HG02763 (cell line): ENCODE data around the gene CYP4F11.
"Not testable (repeated sequence)": the region's sequence is repeated elsewhere in the genome, so short reads cannot be mapped to it uniquely, and the experiment has no call there.

Source experiments
- ATAC-seq: cut with Tn5 transposase; IDR thresholded peaks from one replicate; pipeline ENCODE4 v1.9.1; 2021; ENCODE audit warnings: mild to moderate bottlenecking, moderate library complexity; ENCODE audit not compliant: unreplicated experiment

Gene CYP4F11

DNA sequence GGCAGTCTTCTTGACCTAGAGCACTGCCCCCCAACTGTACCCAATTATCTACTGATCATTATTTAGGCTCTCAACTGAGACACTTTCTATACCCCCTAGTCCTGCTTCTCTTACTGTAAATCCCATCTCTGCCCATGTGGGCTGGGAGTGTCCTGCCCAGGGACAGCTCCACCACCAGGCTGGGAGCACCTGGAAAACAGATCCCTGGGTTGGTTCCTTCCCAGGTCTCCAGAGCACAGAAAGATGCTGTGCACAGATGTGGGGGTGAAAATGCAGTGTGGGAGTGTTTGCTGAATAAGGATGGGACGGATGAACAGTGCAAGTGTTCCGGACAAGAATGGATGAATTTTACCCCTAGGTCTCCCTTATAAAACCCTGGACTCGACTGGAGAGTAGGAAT, 49.2 kb downstream of the CYP4F11 start:
- ATAC-seq = no peak

DNA sequence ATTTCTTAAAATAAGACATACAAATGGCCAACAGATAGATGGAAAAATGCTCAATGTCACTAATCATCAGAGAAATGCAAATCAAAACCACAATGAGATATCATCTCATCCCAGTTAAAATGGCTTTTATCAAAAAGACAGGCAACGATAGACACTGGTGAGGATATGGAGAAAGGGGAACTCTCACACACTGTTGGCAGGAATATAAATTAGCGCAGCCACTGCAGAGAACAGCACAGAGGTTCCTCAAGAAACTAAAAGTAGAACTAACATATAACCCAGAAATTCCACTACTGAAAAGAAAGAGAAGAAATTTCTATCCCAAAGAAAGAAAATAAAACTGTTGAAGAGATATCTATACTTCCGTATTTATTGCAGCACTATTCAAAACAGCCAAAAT, 51.0 kb downstream of the CYP4F11 start:
- not testable (repeated sequence) for ATAC-seq

DNA sequence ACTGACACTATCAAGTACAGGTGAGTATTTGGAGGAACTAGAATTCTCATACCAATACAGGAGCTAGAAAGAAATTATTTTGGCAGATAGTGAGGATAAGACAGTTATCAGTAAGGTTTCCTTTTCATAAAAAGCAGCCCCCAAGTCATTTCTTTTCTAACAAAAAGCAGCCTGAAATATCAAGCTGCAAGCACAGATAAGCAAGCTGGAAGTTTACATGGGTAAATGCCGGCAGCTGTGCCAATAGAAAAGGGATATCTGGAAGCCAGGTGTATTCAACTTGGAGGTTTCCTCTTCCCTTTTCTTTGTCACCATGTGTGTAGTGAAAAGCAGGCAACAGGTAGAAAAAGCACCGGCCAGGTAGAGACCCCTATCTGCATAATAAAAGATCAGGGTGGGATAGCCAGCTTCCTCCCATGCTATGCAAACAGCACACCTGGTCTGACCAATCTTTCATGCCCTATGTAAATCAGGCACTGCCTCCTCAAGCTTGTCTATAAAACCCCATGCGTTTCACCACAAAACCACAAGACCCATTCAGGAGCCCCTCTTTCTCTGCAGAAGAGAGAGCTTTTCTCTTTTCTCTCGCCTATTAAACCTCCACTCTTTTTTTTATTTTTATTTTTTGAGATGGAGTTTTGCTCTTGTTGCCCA, 59.4 kb downstream of the CYP4F11 start:
- ATAC-seq = no peak

DNA sequence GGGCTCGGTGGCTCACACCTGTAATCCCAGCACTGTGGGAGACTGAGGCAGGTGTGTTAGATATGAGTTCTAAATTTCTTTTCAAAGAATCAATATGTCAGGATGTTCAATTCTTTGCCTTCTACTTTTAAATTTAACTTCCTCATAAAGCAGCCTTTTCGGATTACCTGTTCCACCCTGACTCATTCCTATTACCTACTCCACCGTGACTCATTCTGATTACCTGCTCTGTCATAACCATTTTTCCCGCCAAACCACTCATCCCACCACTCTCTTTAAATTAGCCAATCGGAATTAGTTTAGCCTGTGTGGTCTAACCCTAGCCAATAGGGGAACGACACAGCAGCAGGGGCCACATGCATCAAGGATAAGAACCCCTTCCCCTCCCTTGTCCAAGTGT, 60.6 kb downstream of the CYP4F11 start:
- not testable (repeated sequence) for ATAC-seq

DNA sequence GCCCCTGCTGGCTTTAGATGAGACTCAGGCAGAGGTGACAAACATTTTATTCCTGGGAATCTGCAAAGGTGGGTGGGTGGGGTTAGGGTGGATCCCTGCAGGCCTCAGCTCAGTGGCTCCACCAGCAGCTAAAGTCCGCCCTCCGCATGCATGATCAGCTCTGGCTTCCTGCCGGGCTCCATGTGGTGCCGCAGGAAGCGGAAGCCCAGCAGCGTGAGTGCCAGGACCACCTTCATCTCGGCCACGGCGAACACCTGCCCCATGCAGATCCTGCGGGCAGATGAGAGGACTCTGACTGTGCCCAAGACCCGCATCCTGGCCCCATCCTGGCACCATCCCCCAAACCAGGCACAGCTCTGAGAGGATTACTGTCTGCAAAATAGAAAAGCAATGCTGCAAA, 62.8 kb downstream of the CYP4F11 start:
- no peak for ATAC-seq

DNA sequence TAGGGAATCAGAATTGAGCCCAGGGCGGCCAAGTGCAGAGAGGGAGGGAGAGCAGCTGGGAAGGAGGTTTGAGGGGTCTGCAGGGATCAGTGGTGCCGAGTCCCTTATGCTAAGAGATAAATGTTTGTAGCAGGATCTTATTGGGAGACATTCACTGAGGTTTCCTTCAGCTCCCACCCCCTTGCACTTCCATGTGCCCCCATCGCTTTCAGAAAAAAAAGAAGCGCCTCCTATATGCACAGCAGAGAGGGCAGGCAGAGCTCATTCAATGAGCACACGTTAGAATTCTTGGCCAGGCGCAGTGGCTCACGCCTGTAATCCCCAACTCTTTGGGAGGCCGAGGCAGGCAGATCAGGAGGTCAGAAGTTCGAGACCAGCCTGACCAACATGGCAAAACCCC, 64.5 kb downstream of the CYP4F11 start:
- ATAC-seq = no peak

DNA sequence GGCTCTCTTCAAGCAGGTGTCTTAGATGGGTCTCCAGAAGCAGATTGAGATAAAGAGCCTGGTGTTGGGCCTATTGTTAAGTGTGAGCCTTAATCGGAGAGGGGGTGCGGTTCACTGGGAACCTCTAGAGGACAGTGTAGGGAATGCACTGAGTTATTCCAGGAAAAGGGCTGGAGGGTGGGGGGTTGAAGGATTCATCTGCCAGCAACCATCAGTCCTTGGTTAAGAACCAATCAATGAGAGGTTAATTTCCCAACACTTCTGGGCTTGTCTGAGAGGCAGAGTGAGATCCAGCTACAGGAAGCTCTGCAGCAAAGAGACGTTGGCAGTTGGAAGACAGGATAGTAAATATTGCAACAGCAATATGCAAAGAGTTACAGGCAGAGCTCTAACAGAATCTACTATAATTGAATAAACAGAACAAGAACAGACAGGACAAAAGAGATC, 65.2 kb downstream of the CYP4F11 start:
- ATAC-seq = no peak

DNA sequence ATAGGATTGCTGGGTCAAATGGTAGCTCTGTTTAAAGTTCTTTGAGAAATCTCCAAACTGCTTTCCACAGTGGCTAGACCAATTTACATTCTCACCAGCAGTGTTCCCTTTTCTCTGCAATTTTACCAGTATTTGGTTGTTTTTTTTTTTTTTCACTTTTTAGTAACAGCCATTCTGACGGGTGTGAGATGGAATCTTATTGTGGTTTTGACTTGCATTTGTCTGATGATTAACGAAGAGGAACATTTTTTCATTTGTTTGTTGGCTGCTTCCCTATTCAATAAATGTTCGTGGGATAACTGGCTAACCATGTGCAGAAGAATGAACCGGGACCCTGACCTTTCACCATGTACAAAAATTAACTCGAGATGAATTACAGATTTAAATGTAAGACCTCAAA, 67.7 kb downstream of the CYP4F11 start:
- no peak for ATAC-seq

DNA sequence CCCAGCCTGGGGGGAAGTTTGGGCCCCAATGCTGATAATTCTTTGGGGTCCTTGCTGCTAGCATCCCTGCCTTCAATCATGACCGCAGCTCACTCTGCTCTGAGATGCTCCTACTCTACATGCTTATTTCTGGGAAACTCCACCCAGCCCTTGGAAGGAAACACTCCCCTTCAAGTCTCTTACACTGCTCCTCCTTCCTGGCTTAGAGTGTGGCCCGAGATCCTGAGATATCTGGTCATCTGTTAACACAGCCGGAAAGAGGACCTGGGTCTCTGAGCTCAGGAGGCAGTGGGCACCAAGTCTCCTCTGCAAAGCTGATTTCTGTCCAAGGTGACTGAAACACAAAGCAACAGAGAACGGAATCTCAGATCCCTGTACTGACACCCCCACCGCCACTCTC, 69.5 kb downstream of the CYP4F11 start:
- ATAC-seq = no peak

DNA sequence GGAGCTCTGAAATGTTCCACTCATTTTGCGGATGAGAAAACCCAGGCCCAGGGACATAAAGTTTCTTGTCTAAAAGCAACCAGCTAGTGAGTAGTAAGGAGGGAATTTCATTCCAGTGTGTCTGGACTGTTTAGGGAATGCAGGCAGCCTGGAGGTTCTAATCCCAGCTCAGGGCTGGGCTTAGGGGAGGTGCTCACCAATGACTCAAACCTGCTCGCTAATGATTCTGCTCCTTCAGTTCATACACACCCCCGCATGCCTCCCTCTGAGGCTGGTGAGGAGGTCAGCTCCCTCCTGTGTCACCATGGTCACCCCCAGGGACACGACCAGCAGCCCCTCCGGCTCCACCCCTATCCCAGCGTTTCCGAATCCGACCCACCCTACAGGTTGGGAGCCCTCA, 71.1 kb downstream of the CYP4F11 start:
- no peak for ATAC-seq

DNA sequence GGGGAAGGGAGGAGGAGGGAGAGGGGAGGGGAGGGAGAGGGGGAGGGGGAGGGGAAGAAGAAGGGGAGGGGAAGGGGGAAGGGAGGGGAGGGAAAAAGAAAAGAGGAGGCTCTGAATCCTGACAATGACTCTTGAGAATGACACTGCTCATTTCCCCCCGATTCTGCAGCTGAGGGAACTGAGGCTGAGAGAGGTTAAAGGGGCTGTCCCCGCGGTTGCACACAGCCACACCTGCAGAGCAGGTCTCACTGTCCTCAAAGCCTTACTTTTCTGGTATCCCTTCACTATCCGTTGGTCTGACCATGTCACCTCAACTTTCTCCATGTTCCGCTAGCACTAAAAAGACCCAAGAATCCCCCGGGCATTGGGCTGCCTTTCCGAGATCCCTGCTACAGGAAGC, 71.9 kb downstream of the CYP4F11 start:
- no peak for ATAC-seq
